Right ventricle myocardium inferior (tissue), 1 donor: Measurements from ENCODE around the gene EIF3B. TPM values are rescaled to one million over a fixed set of nuclear protein-coding genes. Genes with fewer than 3 reads are reported as not detected.
"Not testable (repeated sequence)": the region's sequence is repeated elsewhere in the genome, so short reads cannot be mapped to it uniquely, and the experiment has no call there.

ENCODE experiments used
- ATAC-seq: fragments of 200-7000 bp; cut with Tn5 transposase; one replicate; pipeline ENCODE4 v1.9.1; 2020; ENCODE audit warnings: mild to moderate bottlenecking, moderate library complexity
- DNase-seq: peaks from one replicate; pipeline ENCODE4 v3.0.0; 2021; ENCODE audit errors: missing footprints
- intact Hi-C: fragments of 100-400 bp; cut with DNase I; formaldehyde crosslinking; loops from one replicate; pipeline ENCODE4 v1.11.0; 2022
- long read RNA-seq: library from polyadenylated mRNA; unstranded; transcript quantifications from one replicate; pipeline ENCODE4 v2.0.0, GENCODE V29; 2021
- total RNA-seq: library from RNA; stranded (reverse); fragmentation: NEBNext Ultra II Directional; extraction: Animal tissue kit (Norgen Biotek cat#: 25700); gene quantifications from one replicate; pipeline ENCODE4 v1.2.1, GENCODE V29; 2021
- donor health status: DM: no; HTN: yes; CAD: no; lungs with severe emphysema.

Gene EIF3B
- total RNA-seq = 68.1 TPM
- long read RNA-seq, transcript EIF3B-201 (19 exons, 3,055 nt) = major isoform, 40 of 123 reads
- long read RNA-seq, transcript EIF3B-202 (19 exons, 2,966 nt) = major isoform, 40 of 123 reads
- long read RNA-seq, partial matches to known transcripts = 17 of 123 reads
- long read RNA-seq, other reads (novel, unspliced or antisense) = 26 of 123 reads

GRCh38 chr7:2354186-2354938 lies at the start of gene EIF3B:
Gene EIF3B, plus strand, starts transcription at chr7:2354827. Its CDS starts 95 bp downstream, at chr7:2354922.
- peak; percentile 97 for DNase-seq
- intact Hi-C loops = loop anchor here (10.0 kb wide), 1 partner anchor 250 kb away; no protein-coding TSS in a partner anchor
- ATAC-seq = peak; percentile 96

DNA sequence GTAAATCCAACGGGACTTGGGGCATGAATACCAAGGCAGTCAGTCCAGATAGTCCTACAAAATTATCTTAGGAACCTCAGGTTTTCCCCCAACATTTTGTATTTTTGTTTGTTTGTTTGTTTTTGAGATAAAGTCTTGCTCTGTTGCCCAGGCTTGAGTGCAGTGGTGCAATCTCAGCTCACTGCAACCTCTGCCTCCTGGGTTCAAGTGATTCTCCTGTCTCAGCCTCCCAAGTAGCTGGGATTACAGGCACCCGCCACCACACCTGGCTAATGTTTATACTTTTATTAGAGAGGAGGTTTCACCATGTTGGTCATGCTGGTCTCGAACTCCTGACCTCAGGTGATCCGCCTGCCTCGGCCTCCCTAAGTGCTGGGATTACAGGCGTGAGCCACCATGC lies 49.4 kb upstream of the EIF3B start:
- intact Hi-C loops, DNase-seq: not testable (repeated sequence)

GRCh38 chr7:2306688-2307087 lies 47.9 kb upstream of the EIF3B start:
- no peak for DNase-seq
- intact Hi-C loops = no loop called here
- ATAC-seq = no peak

More for the DNA sequence above, 49.4 kb upstream of the EIF3B start:
- ATAC-seq = not testable (repeated sequence)

DNA sequence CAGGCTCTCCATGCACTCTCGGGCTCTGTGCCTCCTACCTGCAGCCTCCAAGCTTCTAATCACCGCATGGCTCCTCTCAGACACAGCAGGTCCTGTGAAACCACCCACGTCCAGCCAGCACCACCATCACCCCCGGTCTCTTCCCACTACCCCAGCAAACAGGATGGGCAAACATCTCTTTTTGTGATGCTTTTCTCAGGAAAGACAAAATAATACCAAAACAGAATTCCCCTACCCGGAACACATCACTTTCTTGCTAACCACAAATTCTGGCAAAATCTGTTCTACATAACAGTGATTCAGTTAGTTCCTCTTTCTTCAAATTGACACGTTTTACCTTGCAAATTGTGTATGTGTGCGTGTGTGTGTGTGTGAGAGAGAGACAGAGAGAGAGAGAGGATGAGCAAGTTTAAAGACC lies 46.9 kb upstream of the EIF3B start:
- intact Hi-C loops = no loop called here
- DNase-seq (no peak), ATAC-seq (no peak)

DNA sequence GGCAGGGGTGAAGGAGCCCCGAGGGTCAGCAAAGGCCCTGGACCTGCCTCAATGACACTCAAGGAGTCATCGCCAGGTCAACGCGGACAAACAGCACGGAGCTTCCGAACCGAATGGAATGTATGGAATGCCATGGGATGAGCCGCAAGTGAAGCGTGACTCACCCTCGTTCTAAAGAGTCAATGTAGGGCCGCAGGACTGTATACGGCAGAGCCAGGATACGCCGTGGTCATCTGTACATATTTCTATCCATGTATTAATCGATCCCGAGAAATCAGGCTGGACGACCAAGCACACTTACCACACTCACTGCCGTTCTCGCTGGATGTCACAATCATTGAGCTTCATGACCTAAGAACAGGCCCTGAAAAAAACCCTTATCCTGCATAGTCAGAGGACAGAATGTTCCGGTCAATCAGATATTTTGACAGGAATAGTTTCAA lies 44.7 kb upstream of the EIF3B start:
- ATAC-seq = no peak
- intact Hi-C loops = no loop called here
- DNase-seq = no peak

- intact Hi-C loops = no loop called here
- DNase-seq (no peak), ATAC-seq (no peak)
These were observed 42.2 kb upstream of the EIF3B start for GRCh38 chr7:2312267-2312929.

GRCh38 chr7:2313450-2314208 lies 41.0 kb upstream of the EIF3B start:
- intact Hi-C loops = no loop called here
- DNase-seq (peak; percentile 74), ATAC-seq (peak; percentile 17)

GRCh38 chr7:2314209-2314955 lies 40.2 kb upstream of the EIF3B start, which contains the start of gene SNX8:
Gene SNX8, minus strand, starts transcription at chr7:2314441. Its CDS starts 20 bp downstream, at chr7:2314421.
- ATAC-seq (peak; percentile 98), DNase-seq (peak; percentile 95)
- intact Hi-C loops = no loop called here

DNA sequence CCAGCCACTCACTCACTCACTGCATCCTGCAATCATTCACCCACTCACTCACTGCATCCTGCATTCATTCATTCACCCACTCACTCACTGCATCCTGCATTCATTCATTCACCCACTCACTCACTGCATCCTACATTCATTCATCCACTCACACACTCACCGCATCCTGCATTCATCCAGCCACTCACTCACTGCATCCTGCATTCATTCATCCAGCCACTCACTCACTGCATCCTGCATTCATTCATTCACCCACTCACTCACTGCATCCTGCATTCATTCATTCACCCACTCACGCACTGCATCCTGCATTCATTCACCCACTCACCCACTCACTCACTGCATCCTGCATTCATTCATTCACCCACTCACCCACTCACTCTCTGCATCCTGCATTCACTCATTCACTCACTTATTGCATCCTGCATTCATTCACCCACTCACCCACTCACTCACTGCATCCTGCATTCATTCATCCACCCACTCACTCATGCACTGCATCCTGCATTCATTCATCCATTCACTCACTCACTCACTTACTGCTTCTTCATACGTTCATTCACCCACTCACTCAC lies 39.6 kb upstream of the EIF3B start:
- DNase-seq, ATAC-seq, intact Hi-C loops: not testable (repeated sequence)

- ATAC-seq (no peak), DNase-seq (no peak)
- intact Hi-C loops = no loop called here
These were observed 38.8 kb upstream of the EIF3B start for GRCh38 chr7:2315787-2316186.

- ATAC-seq = no peak
- intact Hi-C loops = no loop called here
These were observed 38.0 kb upstream of the EIF3B start for GRCh38 chr7:2316578-2316977.

GRCh38 chr7:2317556-2318293 lies 36.9 kb upstream of the EIF3B start:
- intact Hi-C loops = no loop called here
- ATAC-seq = no peak

More at GRCh38 chr7:2316578-2316977, 38.0 kb upstream of the EIF3B start:
- DNase-seq = no peak

GRCh38 chr7:2321020-2321419 lies 33.6 kb upstream of the EIF3B start:
- ATAC-seq (no peak), DNase-seq (no peak)
- intact Hi-C loops = no loop called here

More at GRCh38 chr7:2317556-2318293, 36.9 kb upstream of the EIF3B start:
- no peak for DNase-seq

GRCh38 chr7:2325162-2325561 lies 29.5 kb upstream of the EIF3B start:
- ATAC-seq = peak; percentile 10
- no peak for DNase-seq
- intact Hi-C loops = no loop called here

DNA sequence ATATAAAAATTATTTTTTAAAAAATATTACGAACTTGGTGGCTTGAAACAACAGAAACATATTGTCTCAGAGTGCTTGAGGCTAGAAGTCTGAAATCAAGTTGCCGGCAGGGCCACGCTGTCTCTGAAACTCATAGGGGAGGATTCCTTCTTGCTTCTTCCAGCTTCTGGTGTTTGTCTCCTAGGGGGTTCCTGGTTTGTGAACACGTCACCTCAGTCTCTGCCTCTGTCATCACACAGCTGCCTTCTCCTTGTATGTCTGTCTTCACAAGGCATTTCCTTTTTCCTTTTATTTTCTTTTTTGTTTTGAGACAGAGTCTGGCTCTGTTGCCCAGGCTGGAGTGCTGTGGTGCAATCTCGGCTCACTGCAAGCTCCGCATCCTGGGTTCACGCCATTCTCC lies 27.7 kb upstream of the EIF3B start:
- no peak for DNase-seq
- intact Hi-C loops = no loop called here
- ATAC-seq = no peak

DNA sequence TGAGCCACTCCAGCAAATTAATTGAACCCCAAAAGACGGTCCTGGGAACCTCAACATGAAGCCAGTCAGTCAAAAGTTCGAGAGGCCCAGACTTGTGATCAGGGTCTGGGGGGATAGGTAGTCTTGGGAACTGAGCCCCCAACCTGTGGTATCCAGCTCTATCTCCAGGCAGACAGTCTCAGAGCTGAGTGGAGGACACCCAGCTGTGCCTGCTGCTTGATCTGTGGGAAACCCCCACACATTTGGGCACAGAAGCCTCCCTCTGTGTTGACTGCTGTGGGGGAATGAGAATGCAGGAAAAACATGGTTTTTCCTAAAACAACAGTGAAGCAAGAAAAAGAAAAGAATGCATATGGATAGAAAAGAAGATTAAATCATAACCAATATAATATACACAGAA lies 24.1 kb upstream of the EIF3B start:
- no peak for ATAC-seq
- no peak for DNase-seq
- intact Hi-C loops = no loop called here

- DNase-seq (no peak), ATAC-seq (no peak)
- intact Hi-C loops = no loop called here
These were observed 22.9 kb upstream of the EIF3B start for GRCh38 chr7:2331707-2332106.
